ENCODE results near the gene SORBS2. TPM values are rescaled to one million over a fixed set of nuclear protein-coding genes. Genes with fewer than 3 reads are reported as not detected.

SORBS2 gene
- total RNA-seq, 4 donors from 2014 or later: 33.4 to 286 (median 47.6) TPM

DNA sequence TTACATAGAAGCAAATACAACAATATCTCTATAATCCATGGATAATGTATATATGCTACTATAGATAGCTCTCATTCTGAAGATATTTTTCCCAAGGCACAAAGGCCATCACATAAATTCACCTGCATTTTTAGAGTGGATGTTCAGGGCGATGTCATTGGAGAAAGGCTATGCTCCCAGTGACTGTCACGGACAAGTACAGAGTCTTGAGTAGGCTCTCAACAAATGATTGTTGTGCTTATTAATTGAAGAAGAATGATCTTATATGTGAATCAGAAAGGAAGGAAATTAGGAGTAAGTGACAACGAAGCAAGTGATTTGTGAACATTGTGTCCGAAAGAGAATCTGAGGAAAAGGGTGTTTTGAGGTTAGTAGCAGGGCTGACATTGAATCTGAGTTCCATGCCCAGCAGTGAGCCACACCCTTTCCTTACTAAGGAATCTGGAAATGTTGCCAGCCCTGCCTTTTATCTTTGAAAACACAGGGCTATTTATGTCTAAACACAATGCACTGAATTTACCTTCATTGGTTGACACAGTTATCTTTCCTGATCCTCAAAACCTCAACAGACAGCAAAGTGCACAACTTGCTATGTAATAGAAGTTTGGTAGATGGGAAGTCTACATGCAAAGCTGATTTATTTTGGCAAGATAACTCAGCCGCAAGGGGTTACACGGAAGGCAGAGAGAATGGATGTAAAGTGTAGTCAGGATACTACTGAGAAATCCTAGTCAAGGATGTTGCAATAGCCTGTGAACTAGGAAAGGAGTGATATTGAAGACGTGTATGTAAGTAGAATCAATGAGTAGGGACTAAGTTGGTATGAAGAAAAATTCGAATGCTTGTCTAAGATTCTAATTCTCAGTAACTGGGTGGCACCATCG is 50.4 kb downstream of the SORBS2 start:
- H3K36me3 ChIP-seq: no peaks in the 10 kb centered on the region
- H3K4me3 ChIP-seq: no peak overlapping the region
- 56 to 64% methylated on average over 9 of the region's 9 CpGs for WGBS, 2 donors
- TF ChIP-seq POLR2A (IDR thresholded peaks at IDR 0.05): no peak
- TF ChIP-seq, protein P1, sequence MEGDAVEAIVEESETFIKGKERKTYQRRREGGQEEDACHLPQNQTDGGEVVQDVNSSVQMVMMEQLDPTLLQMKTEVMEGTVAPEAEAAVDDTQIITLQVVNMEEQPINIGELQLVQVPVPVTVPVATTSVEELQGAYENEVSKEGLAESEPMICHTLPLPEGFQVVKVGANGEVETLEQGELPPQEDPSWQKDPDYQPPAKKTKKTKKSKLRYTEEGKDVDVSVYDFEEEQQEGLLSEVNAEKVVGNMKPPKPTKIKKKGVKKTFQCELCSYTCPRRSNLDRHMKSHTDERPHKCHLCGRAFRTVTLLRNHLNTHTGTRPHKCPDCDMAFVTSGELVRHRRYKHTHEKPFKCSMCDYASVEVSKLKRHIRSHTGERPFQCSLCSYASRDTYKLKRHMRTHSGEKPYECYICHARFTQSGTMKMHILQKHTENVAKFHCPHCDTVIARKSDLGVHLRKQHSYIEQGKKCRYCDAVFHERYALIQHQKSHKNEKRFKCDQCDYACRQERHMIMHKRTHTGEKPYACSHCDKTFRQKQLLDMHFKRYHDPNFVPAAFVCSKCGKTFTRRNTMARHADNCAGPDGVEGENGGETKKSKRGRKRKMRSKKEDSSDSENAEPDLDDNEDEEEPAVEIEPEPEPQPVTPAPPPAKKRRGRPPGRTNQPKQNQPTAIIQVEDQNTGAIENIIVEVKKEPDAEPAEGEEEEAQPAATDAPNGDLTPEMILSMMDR (IDR thresholded peaks at IDR 0.05): no peak
- no peak for DNase-seq
- no peaks in the 10 kb centered on the region for H3K27me3 ChIP-seq
- no peaks in the 10 kb centered on the region for H3K9me3 ChIP-seq
- peak overlapping the region in 2 of 4 donors; percentile 11 to 52 for H3K27ac ChIP-seq
- intact Hi-C loops (cut with DNase I): no loop called here
- peaks cover 0 to 8% (median 0%) of the 10 kb centered on the region in 3 donors for H3K4me1 ChIP-seq

- no peaks in the 10 kb centered on the region for H3K27me3 ChIP-seq
- no peaks in the 10 kb centered on the region for H3K36me3 ChIP-seq
- no peaks in the 10 kb centered on the region for H3K9me3 ChIP-seq
- 49 to 56% methylated on average over 2 of the region's 2 CpGs for WGBS, 2 donors
- H3K27ac ChIP-seq: no peak overlapping the region
- no peak for TF ChIP-seq POLR2A (IDR thresholded peaks at IDR 0.05)
- TF ChIP-seq, protein P1 (IDR thresholded peaks at IDR 0.05): no peak
- H3K4me3 ChIP-seq: no peak overlapping the region
- intact Hi-C loops (cut with DNase I): no loop called here
- DNase-seq: no peak
- H3K4me1 ChIP-seq: peaks cover 0 to 8% (median 0%) of the 10 kb centered on the region in 3 donors
These were observed 53.2 kb downstream of the SORBS2 start for GRCh38 chr4:185758807-185759206.

DNA sequence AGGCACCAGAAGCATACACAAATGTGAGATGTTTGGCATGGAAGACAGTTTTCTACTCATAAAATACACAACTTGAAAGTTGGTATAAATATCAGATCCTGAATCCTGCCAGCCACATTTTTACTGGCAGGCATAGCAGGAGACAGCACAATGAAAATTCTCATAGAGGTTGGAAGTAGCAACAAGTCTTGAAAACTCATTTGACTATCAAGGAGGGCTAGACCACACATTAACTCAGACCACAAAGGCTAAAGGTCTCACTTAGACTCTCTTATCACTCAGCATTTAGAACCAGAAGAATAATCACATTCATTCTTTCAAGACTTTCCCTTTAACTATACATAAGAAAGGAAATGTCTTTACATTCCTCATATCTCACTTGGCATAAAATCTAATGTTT is 56.5 kb downstream of the SORBS2 start:
- DNase-seq: no peak
- H3K27ac ChIP-seq: no peak overlapping the region
- no peaks in the 10 kb centered on the region for H3K27me3 ChIP-seq
- H3K4me1 ChIP-seq: no peaks in the 10 kb centered on the region
- intact Hi-C loops (cut with DNase I): no loop called here
- TF ChIP-seq, protein P1 (IDR thresholded peaks at IDR 0.05): no peak
- no peak for TF ChIP-seq POLR2A (IDR thresholded peaks at IDR 0.05)
- H3K9me3 ChIP-seq: no peaks in the 10 kb centered on the region
- no peaks in the 10 kb centered on the region for H3K36me3 ChIP-seq
- no peak overlapping the region for H3K4me3 ChIP-seq

- 59 to 76% methylated on average over 3 of the region's 3 CpGs for WGBS, 2 donors
- Histone ChIP-seq H3K27ac (no peak overlapping the region), H3K27me3 (no peaks in the 10 kb centered on the region), H3K36me3 (no peaks in the 10 kb centered on the region), H3K4me3 (no peak overlapping the region), H3K9me3 (no peaks in the 10 kb centered on the region), H3K4me1 (no peaks in the 10 kb centered on the region)
- DNase-seq: no peak
- intact Hi-C loops (cut with DNase I): no loop called here
- TF ChIP-seq POLR2A (IDR thresholded peaks at IDR 0.05): no peak
- TF ChIP-seq, protein P1 (IDR thresholded peaks at IDR 0.05): no peak
These were observed 57.0 kb downstream of the SORBS2 start for GRCh38 chr4:185754961-185755360.

DNA sequence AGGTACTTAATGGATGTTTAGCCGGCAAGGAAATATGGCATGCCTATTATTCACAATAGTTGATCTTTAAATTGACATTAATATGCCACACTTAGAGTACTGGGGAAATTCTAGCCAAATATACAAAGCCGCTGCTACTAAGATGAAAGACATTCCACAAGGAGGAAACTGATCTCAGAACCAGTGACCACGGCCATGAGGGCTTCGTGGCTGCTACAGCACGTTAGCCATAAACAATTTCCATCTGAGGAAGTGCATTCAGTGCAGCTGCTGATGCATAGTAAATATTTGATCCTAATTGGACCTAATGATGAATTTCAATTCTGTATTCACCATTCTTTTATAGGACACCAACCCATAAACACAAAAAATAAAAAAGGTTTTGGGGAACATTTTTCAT is 59.1 kb downstream of the SORBS2 start:
- WGBS, 2 donors: 62 to 67% methylated on average over 5 of the region's 5 CpGs
- TF ChIP-seq, protein P1 (IDR thresholded peaks at IDR 0.05): no peak
- no peak for TF ChIP-seq POLR2A (IDR thresholded peaks at IDR 0.05)
- Histone ChIP-seq H3K27me3 (no peaks in the 10 kb centered on the region), H3K4me3 (no peak overlapping the region), H3K27ac (no peak overlapping the region), H3K9me3 (no peaks in the 10 kb centered on the region), H3K4me1 (no peaks in the 10 kb centered on the region), H3K36me3 (no peaks in the 10 kb centered on the region)
- intact Hi-C loops (cut with DNase I): no loop called here
- no peak for DNase-seq
